HEK293 (cell line): ENCODE measurements around the gene SKAP1.

ENCODE experiments used
- CTCF ChIA-PET: fragments of 350-600 bp; formaldehyde crosslinking; extraction: SDS; loops from one replicate; lab custom pipeline; 2021; ENCODE audit warnings: antibody characterized with exemption; lab: Yijun Ruan, JAX
- POLR2A ChIA-PET: fragments of 300-600 bp; formaldehyde crosslinking; extraction: SDS; loops from one replicate; lab custom pipeline; 2020; ENCODE audit warnings: antibody characterized with exemption, inconsistent platforms; lab: Yijun Ruan, JAX
- H3K27ac ChIP-seq: fragments of 200-500 bp; sonication (Bioruptor generic); 2 replicates; pipeline ENCODE4 v1.5.1; 2014; ENCODE audit warnings: low read depth, low read length, control low read depth, inconsistent platforms; ENCODE audit errors: extremely low read depth
- H3K36me3 ChIP-seq, 2 experiments: fragments of 200-500 bp in 1 of 2; sonication (Bioruptor generic) in 1 of 2; 1 replicate in 1 of 2; 2 replicates in 1 of 2; pipeline ENCODE4 v1.5.1; 2014 to 2017; ENCODE audit warnings: inconsistent platforms in 2 of 2, low read length in 2 of 2; ENCODE audit not compliant: control insufficient read depth in 2 of 2, insufficient read depth in 1 of 2
- H3K4me1 ChIP-seq: fragments of 200-500 bp; sonication (Bioruptor generic); 2 replicates; pipeline ENCODE4 v1.5.1; 2014; ENCODE audit warnings: mild to moderate bottlenecking, low read length, inconsistent platforms; ENCODE audit not compliant: control insufficient read depth, insufficient read depth
- H3K4me3 ChIP-seq: 2 replicates; pipeline ENCODE4 v1.5.1; 2011; ENCODE audit warnings: low read depth, mild to moderate bottlenecking, control low read depth, low read length, moderate library complexity
- H3K9me3 ChIP-seq: fragments of 200-500 bp; sonication (Bioruptor generic); 2 replicates; pipeline ENCODE4 v1.5.1; 2014; ENCODE audit warnings: low read depth, low read length, inconsistent platforms; ENCODE audit not compliant: control insufficient read depth, insufficient read depth
- GLIS2 ChIP-seq: fragments of 450-650 bp; formaldehyde crosslinking; IDR thresholded peaks from 2 replicates; pipeline ENCODE4 v1.5.1; 2016; ENCODE audit warnings: missing biosample characterization, missing genetic modification characterization
- HOXC10 ChIP-seq: sonication (generic); formaldehyde crosslinking; IDR thresholded peaks from 2 replicates; pipeline ENCODE4 v1.8.1; 2023; ENCODE audit warnings: mild to moderate bottlenecking, missing genetic modification reagents
- HOXD13 ChIP-seq: sonication (generic); formaldehyde crosslinking; IDR thresholded peaks from 2 replicates; pipeline ENCODE4 v1.8.0; 2022; ENCODE audit warnings: missing genetic modification reagents, borderline replicate concordance
- PATZ1 ChIP-seq: fragments of 450-650 bp; formaldehyde crosslinking; IDR thresholded peaks from 2 replicates; pipeline ENCODE4 v1.5.1; 2016; ENCODE audit warnings: missing biosample characterization, missing genetic modification characterization
- SP2 ChIP-seq: fragments of 450-650 bp; formaldehyde crosslinking; IDR thresholded peaks from 2 replicates; pipeline ENCODE4 v1.5.1; 2016; ENCODE audit warnings: missing biosample characterization, missing genetic modification characterization
- TRIM28 ChIP-seq: IDR thresholded peaks from 2 replicates; pipeline ENCODE4 v1.6.1; 2011; ENCODE audit warnings: low read length, control low read depth, borderline replicate concordance
- ZBTB49 ChIP-seq: fragments of 450-650 bp; formaldehyde crosslinking; IDR thresholded peaks from 2 replicates; pipeline ENCODE4 v1.5.1; 2016; ENCODE audit warnings: missing biosample characterization, missing genetic modification characterization, low read depth
- ZBTB6 ChIP-seq: fragments of 450-650 bp; formaldehyde crosslinking; IDR thresholded peaks from 2 replicates; pipeline ENCODE4 v1.5.1; 2017; ENCODE audit warnings: missing biosample characterization, missing genetic modification characterization
- ZNF114 ChIP-seq: fragments of 450-650 bp; formaldehyde crosslinking; IDR thresholded peaks from 2 replicates; pipeline ENCODE4 v1.5.0; 2017; ENCODE audit warnings: missing biosample characterization, missing genetic modification characterization
- ZNF133 ChIP-seq: fragments of 450-650 bp; formaldehyde crosslinking; IDR thresholded peaks from 2 replicates; pipeline ENCODE4 v1.5.1; 2016; ENCODE audit warnings: missing biosample characterization, missing genetic modification characterization
- ZNF239 ChIP-seq: fragments of 450-650 bp; formaldehyde crosslinking; IDR thresholded peaks from 2 replicates; pipeline ENCODE4 v1.5.1; 2016; ENCODE audit warnings: missing biosample characterization, missing genetic modification characterization
- ZNF335 ChIP-seq: fragments of 450-650 bp; formaldehyde crosslinking; conservative IDR thresholded peaks from 2 replicates; pipeline ENCODE4 v1.5.1; 2016; ENCODE audit warnings: missing biosample characterization, missing genetic modification characterization
- ZNF394 ChIP-seq: fragments of 450-650 bp; formaldehyde crosslinking; IDR thresholded peaks from 2 replicates; pipeline ENCODE4 v1.5.1; 2016; ENCODE audit warnings: missing biosample characterization, missing genetic modification characterization, mild to moderate bottlenecking, moderate library complexity, borderline replicate concordance
- ZNF510 ChIP-seq: fragments of 450-650 bp; formaldehyde crosslinking; IDR thresholded peaks from 2 replicates; pipeline ENCODE4 v1.5.1; 2018; ENCODE audit warnings: mild to moderate bottlenecking, missing genetic modification characterization, missing biosample characterization; ENCODE audit not compliant: insufficient replicate concordance
- ZNF521 ChIP-seq: fragments of 450-650 bp; formaldehyde crosslinking; IDR thresholded peaks from 2 replicates; pipeline ENCODE4 v1.5.1; 2017; ENCODE audit warnings: missing biosample characterization, mild to moderate bottlenecking, missing genetic modification characterization
- ZNF555 ChIP-seq: fragments of 450-650 bp; formaldehyde crosslinking; conservative IDR thresholded peaks from 2 replicates; pipeline ENCODE4 v1.5.1; 2017; ENCODE audit warnings: missing biosample characterization, mild to moderate bottlenecking, missing genetic modification characterization, inconsistent platforms
- ZNF561 ChIP-seq: fragments of 450-650 bp; IDR thresholded peaks from 2 replicates; pipeline ENCODE4 v1.5.1; 2018; ENCODE audit warnings: missing biosample characterization, missing genetic modification characterization, borderline replicate concordance
- ZNF596 ChIP-seq: fragments of 450-650 bp; IDR thresholded peaks from 2 replicates; pipeline ENCODE4 v1.5.0; 2018; ENCODE audit warnings: missing biosample characterization, mild to moderate bottlenecking, missing genetic modification characterization, moderate library complexity
- ZNF664 ChIP-seq: fragments of 450-650 bp; formaldehyde crosslinking; IDR thresholded peaks from 2 replicates; pipeline ENCODE4 v1.5.1; 2016; ENCODE audit warnings: missing biosample characterization, missing genetic modification characterization
- ZNF747 ChIP-seq: fragments of 450-650 bp; formaldehyde crosslinking; IDR thresholded peaks from 2 replicates; pipeline ENCODE4 v1.5.1; 2016; ENCODE audit warnings: missing biosample characterization, missing genetic modification characterization
- ZNF843 ChIP-seq: fragments of 450-650 bp; formaldehyde crosslinking; IDR thresholded peaks from 2 replicates; pipeline ENCODE4 v1.5.1; 2016; ENCODE audit warnings: missing biosample characterization, missing genetic modification characterization
- TF ChIP-seq, protein P1 (sequence below): fragments of 450-650 bp; formaldehyde crosslinking; IDR thresholded peaks from 2 replicates; pipeline ENCODE4 v1.5.1; 2017; ENCODE audit warnings: missing biosample characterization, missing genetic modification characterization
- TF ChIP-seq, protein P2 (sequence below): fragments of 450-650 bp; formaldehyde crosslinking; IDR thresholded peaks from 2 replicates; pipeline ENCODE4 v1.5.1; 2016; ENCODE audit warnings: missing biosample characterization, missing genetic modification characterization

SKAP1 gene

GRCh38 chr17:48155889-48156611, 274.0 kb downstream of the SKAP1 start:
- Histone ChIP-seq H3K9me3 (no peaks in the 10 kb centered on the region), H3K4me3 (no peak overlapping the region), H3K36me3 (no peaks in the 10 kb centered on the region), H3K4me1 (peaks cover 24% of the 10 kb centered on the region), H3K27ac (no peak overlapping the region)
- ChIA-PET CTCF (interaction anchor here (0.7 to 2.0 kb wide), 6 partner anchors 104 to 948 kb away, joined by 3 to 6 read pairs (median 4); no protein-coding TSS in a partner anchor), POLR2A (no interaction called here)
- TF ChIP-seq HOXC10 (no peak), ZBTB6 (tag by site-specific recombination) (0 out of 2 replicates have a peak, but pooled peaks have one; percentile 41), ZNF561 (tag by site-specific recombination) (no peak), ZNF114 (tag by site-specific recombination) (no peak)

GRCh38 chr17:48153691-48154358, 276.2 kb downstream of the SKAP1 start:
- CTCF ChIA-PET, result interaction anchor here (0.5 to 2.0 kb wide), 29 partner anchors 11 to 730 kb away, joined by 3 to 11 read pairs (median 3); no protein-coding TSS in a partner anchor
- H3K27ac ChIP-seq, result peak overlapping the region; percentile 29
- H3K4me1 ChIP-seq, result peaks cover 23% of the 10 kb centered on the region
- no peaks in the 10 kb centered on the region for H3K9me3 ChIP-seq
- no peaks in the 10 kb centered on the region for H3K36me3 ChIP-seq
- POLR2A ChIA-PET, result no interaction called here
- H3K4me3 ChIP-seq, result no peak overlapping the region
- no peak for TF ChIP-seq ZNF394 (tag by site-specific recombination)
- TF ChIP-seq ZNF596 (tag by site-specific recombination), result no peak
- TF ChIP-seq, protein P1, sequence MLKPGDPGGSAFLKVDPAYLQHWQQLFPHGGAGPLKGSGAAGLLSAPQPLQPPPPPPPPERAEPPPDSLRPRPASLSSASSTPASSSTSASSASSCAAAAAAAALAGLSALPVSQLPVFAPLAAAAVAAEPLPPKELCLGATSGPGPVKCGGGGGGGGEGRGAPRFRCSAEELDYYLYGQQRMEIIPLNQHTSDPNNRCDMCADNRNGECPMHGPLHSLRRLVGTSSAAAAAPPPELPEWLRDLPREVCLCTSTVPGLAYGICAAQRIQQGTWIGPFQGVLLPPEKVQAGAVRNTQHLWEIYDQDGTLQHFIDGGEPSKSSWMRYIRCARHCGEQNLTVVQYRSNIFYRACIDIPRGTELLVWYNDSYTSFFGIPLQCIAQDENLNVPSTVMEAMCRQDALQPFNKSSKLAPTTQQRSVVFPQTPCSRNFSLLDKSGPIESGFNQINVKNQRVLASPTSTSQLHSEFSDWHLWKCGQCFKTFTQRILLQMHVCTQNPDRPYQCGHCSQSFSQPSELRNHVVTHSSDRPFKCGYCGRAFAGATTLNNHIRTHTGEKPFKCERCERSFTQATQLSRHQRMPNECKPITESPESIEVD (tag by site-specific recombination), result peak; percentile 67
- TF ChIP-seq TRIM28, result peak; percentile 43; the same call in 1 of the 2 replicates
- no peak for TF ChIP-seq ZNF747 (tag by site-specific recombination)
- TF ChIP-seq ZNF510 (tag by site-specific recombination), result no peak
- no peak for TF ChIP-seq ZBTB49 (tag by site-specific recombination)
- 0 out of 2 replicates have a peak, but pooled peaks have one; percentile 55 for TF ChIP-seq ZNF843 (tag by site-specific recombination)
- TF ChIP-seq ZNF239, result no peak
- TF ChIP-seq ZNF521 (tag by site-specific recombination), result no peak
- TF ChIP-seq HOXD13 (CRISPR knock-in tag), result no peak
- TF ChIP-seq ZNF664 (tag by site-specific recombination), result no peak
- TF ChIP-seq ZNF555, result no peak
- TF ChIP-seq ZNF335 (tag by site-specific recombination), result no peak; the same call in 1 of the 2 replicates
- no peak for TF ChIP-seq ZNF133 (tag by site-specific recombination)
- 0 out of 2 replicates have a peak, but pooled peaks have one; percentile 30 for TF ChIP-seq GLIS2 (tag by site-specific recombination)
- no peak for TF ChIP-seq SP2 (tag by site-specific recombination)
- TF ChIP-seq PATZ1 (tag by site-specific recombination), result peak; percentile 49
- TF ChIP-seq, protein P2, sequence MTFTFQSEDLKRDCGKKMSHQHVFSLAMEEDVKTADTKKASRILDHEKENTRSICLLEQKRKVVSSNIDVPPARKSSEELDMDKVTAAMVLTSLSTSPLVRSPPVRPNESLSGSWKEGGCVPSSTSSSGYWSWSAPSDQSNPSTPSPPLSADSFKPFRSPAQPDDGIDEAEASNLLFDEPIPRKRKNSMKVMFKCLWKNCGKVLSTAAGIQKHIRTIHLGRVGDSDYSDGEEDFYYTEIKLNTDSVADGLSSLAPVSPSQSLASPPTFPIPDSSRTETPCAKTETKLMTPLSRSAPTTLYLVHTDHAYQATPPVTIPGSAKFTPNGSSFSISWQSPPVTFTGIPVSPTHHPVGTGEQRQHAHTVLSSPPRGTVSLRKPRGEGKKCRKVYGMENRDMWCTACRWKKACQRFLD (tag by site-specific recombination), result no peak
